Measurements from ENCODE around the gene SKAP1.

DNA sequence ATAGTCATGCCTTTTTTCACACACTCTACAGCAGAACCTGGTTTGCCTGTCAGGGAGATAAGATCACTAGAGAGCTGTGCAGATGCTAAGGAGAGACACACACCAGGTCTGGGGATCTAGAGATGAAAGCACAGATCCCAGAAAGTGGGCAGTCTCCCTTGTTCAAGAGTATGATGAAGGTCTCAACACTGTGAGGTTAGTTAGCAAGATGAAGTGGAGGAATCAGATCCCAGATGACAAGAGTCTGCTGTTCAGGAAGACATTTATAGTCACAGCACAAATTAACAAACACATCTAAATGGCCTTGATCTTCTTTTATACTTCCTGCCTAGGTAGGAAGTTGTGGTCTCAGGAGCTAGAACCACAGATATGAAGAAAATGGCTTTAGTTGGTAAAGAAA, 23.4 kb upstream of the SKAP1 start:
- TF ChIP-seq CTCF (conservative IDR thresholded peaks at IDR 0.05; ENCODE audit: low read length) (no peak), EZH2phosphoT487 (IDR thresholded peaks at IDR 0.05; ENCODE audit: borderline replicate concordance, low read depth, low read length) (no peak)

Data from OCI-LY7 (cell line).